ENCODE results near the gene ULK4.
"Not testable (repeated sequence)": the region's sequence is repeated elsewhere in the genome, so short reads cannot be mapped to it uniquely, and the experiment has no call there.

ULK4 gene

GRCh38 chr3:41464858-41465257 is 497.0 kb downstream of the ULK4 start:
- DNase-seq (ENCODE audit: low read depth): no peak

GRCh38 chr3:41464401-41464800 is 497.5 kb downstream of the ULK4 start:
- no peak for TF ChIP-seq CTCF (conservative IDR thresholded peaks at IDR 0.05; ENCODE audit: low read depth, low read length)
- no peak for DNase-seq (ENCODE audit: low read depth)

More at GRCh38 chr3:41464858-41465257, 497.0 kb downstream of the ULK4 start:
- TF ChIP-seq CTCF (conservative IDR thresholded peaks at IDR 0.05; ENCODE audit: low read depth, low read length): no peak
- H3K4me3 ChIP-seq (ENCODE audit: low read length): no peak overlapping the region

GRCh38 chr3:41462103-41462691 is 499.7 kb downstream of the ULK4 start:
- TF ChIP-seq CTCF (conservative IDR thresholded peaks at IDR 0.05; ENCODE audit: low read depth, low read length): no peak
- H3K4me3 ChIP-seq (ENCODE audit: low read length): no peak overlapping the region
- DNase-seq (ENCODE audit: low read depth): peak; percentile 26

More at GRCh38 chr3:41464401-41464800, 497.5 kb downstream of the ULK4 start:
- no peak overlapping the region for H3K4me3 ChIP-seq (ENCODE audit: low read length)

GRCh38 chr3:41460736-41461135 is 501.2 kb downstream of the ULK4 start:
- DNase-seq (ENCODE audit: low read depth): no peak
- no peak for TF ChIP-seq CTCF (conservative IDR thresholded peaks at IDR 0.05; ENCODE audit: low read depth, low read length)
- H3K4me3 ChIP-seq (ENCODE audit: low read length): no peak overlapping the region

GRCh38 chr3:41457176-41457575 is 504.7 kb downstream of the ULK4 start:
- H3K4me3 ChIP-seq (ENCODE audit: low read length): no peak overlapping the region
- DNase-seq (ENCODE audit: low read depth): no peak
- no peak for TF ChIP-seq CTCF (conservative IDR thresholded peaks at IDR 0.05; ENCODE audit: low read depth, low read length)

- no peak for DNase-seq (ENCODE audit: low read depth)
Measured at GRCh38 chr3:41456162-41456561, 505.7 kb downstream of the ULK4 start.

GRCh38 chr3:41453618-41454017 is 508.3 kb downstream of the ULK4 start:
- DNase-seq (ENCODE audit: low read depth); H3K4me3 ChIP-seq (ENCODE audit: low read length): not testable (repeated sequence)

More at GRCh38 chr3:41456162-41456561, 505.7 kb downstream of the ULK4 start:
- TF ChIP-seq CTCF (conservative IDR thresholded peaks at IDR 0.05; ENCODE audit: low read depth, low read length): no peak
- H3K4me3 ChIP-seq (ENCODE audit: low read length): no peak overlapping the region
